Cerebellar nuclear complex (tissue), 1 donor: ENCODE data around the gene C4B.
"Not testable (repeated sequence)": the region's sequence is repeated elsewhere in the genome, so short reads cannot be mapped to it uniquely, and the experiment has no call there.

Experiments used
- DNase-seq, 2 experiments: peaks; one replicate each; lab custom pipeline; 2025; lab: John Stamatoyannopoulos, UW

Gene C4B

DNA sequence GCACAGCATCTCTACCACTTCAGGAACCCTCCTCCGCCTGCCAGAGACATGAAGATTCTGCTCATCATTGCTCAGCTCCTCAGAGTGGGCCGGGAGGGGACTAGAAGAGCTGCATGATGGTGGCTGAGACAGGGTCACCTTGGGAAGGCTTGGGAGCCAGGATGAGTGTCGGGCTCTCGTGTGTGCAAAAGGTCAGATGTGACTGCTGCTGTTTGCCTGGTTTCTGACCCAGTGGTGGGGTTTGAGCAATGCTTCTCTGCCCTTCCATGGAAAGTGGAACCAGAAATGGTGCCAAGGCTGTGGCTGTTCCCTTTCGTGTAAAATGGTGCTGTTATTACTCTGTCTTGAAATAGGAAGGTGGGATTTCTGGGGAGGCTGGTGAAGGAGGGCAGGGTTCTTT, 33.6 kb upstream of the C4B start:
- not testable (repeated sequence) for DNase-seq

DNA sequence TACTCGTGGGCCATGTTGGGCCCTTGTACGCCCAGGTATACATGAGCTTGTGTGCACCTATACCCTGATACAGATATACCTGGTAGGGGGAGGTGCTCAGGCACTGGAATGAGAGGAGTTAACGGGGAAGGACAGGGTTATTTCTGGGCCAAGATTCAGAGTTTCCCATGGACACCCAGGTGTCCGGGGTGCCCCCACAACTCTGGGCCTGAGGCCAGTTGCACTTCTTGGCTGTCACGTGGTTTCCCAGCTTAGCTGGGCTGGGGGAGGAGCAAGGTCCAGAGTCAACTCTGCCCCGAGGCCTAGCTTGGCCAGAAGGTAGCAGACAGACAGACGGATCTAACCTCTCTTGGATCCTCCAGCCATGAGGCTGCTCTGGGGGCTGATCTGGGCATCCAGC, 32.9 kb upstream of the C4B start, which contains the start of gene C4A:
C4A (plus strand) TSS at position 314 of the 400 bp plus-strand sequence; CDS start at position 365, 51 bp downstream.
- not testable (repeated sequence) for DNase-seq

DNA sequence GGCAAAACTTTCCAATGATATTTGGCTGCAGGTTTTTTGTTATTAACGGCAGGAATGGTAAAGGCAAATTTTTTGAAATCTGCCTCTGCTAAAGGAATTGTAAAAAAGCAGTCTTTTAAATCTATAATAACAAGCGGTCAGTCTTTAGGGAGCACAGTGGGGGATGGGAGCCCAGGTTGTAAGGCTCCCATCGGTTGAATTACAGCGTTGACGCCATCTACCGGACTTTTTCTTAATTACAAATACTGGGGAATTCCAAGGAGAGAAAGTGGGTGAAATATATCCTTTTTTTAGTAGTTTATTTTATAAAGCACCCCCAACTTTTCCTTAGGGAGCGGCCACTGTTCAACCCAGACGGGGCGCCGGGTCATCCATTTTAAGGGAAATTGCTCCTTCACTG, 25.2 kb upstream of the C4B start:
- not testable (repeated sequence) for DNase-seq

DNA sequence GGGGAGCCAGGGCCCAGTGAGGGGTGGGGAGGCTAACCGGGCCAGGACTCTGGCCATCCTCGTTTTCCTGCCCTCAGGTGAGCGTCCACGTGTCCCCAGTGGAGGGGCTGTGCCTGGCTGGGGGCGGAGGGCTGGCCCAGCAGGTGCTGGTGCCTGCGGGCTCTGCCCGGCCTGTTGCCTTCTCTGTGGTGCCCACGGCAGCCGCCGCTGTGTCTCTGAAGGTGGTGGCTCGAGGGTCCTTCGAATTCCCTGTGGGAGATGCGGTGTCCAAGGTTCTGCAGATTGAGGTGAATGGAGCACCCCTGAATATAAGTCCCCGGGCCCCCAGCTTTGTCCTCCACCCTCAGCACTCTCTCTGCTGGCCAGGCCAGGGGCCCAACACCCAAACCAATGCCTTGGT, 20.2 kb upstream of the C4B start:
- DNase-seq: not testable (repeated sequence)

DNA sequence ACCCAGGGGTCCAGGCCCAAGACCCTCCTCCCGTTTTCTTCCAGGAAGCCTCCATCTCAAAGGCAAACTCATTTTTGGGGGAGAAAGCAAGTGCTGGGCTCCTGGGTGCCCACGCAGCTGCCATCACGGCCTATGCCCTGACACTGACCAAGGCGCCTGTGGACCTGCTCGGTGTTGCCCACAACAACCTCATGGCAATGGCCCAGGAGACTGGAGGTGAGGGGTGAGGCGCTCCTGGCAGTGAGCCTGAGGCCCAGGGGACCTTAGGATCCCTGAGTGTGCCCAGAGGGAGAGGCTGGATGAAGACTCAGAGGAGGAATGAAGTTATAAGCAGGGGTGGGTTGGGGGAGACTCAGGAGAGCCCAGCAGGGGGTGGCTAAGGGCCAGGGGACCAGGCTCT, 18.2 kb upstream of the C4B start:
- not testable (repeated sequence) for DNase-seq

DNA sequence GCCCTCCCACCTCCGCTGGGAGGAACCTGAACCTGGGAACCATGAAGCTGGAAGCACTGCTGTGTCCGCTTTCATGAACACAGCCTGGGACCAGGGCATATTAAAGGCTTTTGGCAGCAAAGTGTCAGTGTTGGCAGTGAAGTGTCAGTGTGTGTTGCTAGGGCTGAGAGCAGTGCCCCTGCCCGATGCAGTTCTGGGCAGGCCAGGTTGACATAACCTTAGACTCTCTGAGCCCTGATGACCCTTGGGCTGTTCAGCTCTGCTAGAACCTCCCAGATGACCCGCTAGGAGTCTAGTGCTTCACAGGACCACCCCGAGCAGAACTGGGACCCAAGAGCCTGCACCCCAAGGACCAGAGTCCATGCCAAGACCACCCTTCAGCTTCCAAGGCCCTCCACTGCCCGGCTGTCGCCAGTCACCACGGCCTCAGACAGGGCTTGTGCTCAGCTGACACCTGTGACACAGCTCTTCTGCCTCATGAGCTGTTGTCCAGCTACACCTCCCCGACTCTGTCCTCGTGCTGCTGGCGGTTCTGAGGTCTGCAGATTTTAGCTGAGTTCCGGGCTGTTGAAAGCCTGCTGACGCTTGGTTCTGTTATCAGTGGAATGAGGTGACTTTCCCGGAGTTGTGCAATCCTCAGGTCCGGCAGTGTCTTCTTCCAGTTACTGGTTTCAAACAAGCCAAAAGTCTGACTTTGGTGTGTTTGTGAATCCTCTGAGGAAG, 11.9 kb upstream of the C4B start:
- not testable (repeated sequence) for DNase-seq

DNA sequence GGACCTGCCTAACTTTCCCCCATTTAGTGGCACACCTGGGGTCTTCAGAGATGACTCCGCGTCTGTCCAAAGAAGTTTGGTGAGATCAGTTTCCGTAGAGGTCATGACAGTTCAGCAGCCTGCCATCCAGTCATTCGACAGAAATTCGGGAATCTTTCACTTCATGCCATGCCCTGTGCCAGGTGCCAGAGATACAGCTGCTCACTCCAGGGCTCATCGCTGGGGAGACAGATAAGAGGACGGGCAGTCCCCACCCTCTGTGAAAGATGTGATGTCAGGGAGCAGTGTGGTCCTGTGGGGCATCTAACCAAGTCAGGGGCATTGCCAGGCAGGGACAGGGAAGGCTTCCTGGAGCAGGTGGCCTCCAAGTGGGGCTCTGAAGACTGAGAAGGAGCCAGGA, 11.3 kb upstream of the C4B start:
- DNase-seq: not testable (repeated sequence)

DNA sequence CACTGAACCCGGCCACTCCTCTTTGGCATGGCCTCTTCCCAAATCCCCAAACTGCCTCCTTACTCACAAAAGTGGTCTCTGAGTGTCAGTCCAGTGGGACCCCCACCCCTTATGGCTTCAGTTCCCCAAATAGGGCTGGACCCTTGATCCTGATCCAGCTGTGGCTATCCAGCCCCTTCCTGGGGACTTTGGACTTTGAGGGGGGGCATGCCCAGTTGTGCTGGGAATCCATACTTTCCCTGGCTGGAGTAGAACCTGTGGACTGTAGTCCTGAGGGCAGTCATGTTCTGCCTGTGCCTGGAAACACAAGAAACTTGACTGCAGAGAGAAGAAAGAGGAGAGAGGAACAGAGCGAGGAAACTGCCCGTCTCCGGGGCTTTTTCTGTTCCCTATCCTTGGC, 10.2 kb upstream of the C4B start:
- DNase-seq: not testable (repeated sequence)

DNA sequence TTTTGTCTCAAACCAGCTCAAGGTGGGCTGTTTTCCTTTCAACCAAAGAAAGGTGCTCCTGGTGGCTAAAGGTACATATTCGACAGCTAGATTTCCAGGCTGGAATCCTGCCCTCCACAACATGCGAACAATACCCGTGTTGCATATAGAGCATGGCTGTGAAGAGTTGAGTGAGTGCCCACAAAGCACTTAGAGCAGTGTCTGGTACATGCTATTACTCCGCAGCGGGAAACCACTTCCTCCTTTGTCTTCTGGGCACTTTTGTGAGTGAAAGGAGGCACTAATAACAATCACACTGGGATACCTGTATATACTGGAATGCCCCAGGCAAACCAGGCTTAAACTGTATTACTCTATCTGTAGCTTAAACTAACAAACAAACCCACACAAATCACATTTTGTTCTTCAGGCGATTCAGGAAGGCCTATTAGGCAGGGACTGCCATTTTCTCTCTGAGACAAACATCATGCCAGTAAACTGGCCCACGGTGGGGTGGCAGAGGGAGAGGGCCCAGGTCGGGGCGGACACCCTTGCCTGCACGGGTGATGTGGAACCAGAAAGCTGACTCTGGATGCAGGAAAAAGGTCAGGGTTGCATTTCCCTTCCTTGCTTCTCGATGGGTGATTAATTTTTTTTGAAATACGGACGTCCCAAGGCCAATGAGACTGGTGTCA, 9.6 kb upstream of the C4B start:
- not testable (repeated sequence) for DNase-seq

DNA sequence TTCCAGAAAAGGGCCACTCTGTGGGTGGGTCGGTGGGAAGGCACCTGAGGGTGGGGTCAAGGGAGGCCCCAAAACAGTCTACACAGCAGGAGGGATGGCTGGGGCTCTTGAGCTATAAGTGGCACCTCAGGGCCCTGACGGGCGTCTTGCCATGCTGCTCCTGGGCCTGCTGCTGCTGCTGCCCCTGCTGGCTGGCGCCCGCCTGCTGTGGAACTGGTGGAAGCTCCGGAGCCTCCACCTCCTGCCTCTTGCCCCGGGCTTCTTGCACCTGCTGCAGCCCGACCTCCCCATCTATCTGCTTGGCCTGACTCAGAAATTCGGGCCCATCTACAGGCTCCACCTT, 9.1 kb upstream of the C4B start:
- not testable (repeated sequence) for DNase-seq

DNA sequence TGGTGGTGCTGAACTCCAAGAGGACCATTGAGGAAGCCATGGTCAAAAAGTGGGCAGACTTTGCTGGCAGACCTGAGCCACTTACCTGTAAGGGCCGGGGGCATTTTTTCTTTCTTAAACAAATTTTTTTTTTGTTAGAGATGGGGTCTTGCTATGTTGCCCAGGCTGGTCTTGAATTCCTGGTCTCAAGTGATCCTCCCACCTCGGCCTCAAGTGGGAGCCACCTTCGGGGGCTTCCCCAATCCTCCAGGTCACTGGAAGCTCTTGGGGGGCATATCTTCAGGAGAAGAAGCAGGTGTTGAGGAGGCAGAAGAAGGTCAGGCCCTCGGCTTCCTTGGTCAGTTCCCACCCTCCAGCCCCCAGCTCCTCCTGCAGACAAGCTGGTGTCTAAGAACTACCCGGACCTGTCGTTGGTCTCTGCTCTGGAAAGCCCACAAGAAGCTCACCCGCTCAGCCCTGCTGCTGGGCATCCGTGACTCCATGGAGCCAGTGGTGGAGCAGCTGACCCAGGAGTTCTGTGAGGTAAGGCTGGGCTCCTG, 8.5 kb upstream of the C4B start:
- DNase-seq: not testable (repeated sequence)

DNA sequence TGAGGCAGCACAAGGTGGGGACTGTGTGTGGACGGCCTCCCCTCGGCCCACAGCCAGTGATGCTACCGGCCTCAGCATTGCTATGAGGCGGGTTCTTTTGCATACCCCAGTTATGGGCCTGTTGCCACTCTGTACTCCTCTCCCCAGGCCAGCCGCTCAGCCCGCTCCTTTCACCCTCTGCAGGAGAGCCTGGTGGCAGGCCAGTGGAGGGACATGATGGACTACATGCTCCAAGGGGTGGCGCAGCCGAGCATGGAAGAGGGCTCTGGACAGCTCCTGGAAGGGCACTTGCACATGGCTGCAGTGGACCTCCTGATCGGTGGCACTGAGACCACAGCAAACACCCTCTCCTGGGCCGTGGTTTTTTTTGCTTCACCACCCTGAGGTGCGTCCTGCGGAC, 7.5 kb upstream of the C4B start:
- DNase-seq: not testable (repeated sequence)

DNA sequence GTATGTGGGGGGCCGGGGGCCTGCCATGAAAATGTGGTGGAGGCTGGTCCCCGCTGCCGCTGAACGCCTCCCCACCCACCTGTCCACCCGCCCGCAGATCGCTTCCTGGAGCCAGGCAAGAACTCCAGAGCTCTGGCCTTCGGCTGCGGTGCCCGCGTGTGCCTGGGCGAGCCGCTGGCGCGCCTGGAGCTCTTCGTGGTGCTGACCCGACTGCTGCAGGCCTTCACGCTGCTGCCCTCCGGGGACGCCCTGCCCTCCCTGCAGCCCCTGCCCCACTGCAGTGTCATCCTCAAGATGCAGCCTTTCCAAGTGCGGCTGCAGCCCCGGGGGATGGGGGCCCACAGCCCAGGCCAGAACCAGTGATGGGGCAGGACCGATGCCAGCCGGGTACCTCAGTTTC, 6.6 kb upstream of the C4B start:
- not testable (repeated sequence) for DNase-seq

DNA sequence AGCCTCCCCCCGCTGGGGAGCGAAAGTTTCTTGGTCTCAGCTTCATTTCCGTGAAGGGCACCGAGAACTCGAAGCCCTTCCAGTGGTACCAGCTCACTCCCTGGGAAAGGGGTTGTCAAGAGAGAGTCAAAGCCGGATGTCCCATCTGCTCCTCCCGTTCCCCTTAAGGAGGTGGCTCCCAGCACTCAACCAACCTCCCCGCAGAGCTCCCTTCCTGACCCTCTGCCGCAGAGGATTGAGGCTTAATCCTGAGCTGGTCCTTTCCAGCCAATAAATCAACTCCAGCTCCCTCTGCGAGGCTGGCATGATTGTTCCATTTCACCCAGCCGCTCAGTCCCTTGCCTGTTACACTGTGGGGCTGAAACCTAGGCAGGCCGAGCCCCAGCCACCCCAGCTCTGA, 6.0 kb upstream of the C4B start:
- not testable (repeated sequence) for DNase-seq

DNA sequence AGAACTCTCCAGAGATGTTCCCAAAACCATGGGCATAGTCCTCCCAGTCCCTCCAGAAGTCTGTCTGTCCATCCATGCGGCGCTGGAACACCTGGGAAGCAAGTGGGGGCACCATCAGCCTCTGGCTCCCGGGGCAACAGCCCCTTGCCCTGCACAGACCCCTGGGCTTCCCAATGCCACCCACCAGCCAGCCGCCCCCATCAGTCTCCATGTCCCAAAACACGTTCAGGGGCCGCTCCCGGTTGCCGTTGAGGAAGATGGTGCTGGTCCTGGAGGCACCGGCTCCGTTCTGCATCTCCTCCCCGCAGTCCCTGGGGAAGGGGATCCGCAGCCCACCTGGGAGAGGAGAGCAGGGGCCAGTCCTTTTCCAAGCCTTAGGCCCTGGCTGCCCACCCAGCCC, 5.1 kb upstream of the C4B start:
- not testable (repeated sequence) for DNase-seq

DNA sequence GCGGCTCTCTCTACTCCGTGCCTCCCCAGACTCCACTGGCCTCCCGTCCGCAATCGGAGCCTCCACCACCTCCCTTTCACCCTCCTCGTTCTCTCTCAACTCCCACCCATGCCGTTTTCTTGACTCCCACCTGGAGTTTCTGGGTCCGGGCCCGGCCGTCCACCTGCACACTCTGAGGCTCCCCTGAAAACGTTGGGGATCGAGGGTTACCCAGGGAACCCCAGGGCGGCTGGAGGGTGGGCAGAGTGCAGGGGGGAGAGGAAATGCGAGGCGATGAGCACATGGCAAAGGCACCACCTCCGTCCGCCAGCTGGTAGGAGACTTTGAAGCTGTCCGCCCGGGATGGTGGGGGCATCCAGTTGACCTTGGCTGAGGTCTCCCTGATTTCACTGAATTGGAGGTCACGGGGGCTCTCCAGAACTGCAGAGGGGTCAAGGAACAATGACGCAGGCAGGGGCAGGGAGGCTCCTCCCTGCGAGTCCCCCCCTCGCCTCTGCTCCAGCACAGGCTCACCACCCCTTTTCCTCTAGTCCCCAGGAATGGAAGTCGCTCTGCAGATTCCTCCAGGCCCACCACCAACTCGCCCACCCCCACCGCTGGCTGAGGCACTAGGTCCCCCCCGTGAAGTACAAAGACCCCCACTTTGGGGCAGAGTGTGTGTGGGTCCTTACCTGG, 3.6 kb upstream of the C4B start:
- DNase-seq: not testable (repeated sequence)

DNA sequence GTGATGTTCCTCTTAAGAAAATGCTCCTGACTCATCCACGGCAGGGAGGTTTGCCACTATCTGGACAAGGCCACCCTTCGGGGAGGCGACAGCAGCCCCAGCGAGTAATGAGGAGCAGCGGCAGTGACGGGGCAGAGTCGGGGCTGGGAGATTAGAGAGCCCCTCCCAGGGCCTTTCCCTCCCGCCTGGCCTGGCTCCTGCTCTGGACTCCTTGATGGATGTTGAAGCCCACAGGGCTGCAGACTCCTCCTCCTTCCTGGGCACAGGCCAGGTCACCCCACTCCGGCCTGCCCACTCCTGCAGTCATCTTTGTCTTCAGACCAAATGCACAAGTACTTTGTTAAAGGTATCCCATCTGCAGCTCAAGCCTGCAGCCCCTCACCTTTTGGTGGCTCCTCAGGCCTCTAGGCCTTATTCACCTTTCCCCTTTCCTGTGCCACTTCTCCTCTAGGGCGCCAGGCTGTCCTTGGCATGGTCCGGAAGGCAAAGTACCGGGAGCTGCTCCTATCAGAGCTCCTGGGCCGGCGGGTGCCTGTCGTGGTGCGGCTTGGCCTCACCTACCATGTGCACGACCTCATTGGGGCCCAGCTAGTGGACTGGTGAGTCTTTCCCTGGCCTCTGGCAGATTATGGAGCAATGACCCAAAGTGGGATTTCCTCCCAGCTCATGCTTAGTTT, 1.5 kb upstream of the C4B start:
- not testable (repeated sequence) for DNase-seq

DNA sequence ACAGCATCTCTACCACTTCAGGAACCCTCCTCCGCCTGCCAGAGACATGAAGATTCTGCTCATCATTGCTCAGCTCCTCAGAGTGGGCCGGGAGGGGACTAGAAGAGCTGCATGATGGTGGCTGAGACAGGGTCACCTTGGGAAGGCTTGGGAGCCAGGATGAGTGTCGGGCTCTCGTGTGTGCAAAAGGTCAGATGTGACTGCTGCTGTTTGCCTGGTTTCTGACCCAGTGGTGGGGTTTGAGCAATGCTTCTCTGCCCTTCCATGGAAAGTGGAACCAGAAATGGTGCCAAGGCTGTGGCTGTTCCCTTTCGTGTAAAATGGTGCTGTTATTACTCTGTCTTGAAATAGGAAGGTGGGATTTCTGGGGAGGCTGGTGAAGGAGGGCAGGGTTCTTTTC, 857 bp upstream of the C4B start:
- DNase-seq: not testable (repeated sequence)

DNA sequence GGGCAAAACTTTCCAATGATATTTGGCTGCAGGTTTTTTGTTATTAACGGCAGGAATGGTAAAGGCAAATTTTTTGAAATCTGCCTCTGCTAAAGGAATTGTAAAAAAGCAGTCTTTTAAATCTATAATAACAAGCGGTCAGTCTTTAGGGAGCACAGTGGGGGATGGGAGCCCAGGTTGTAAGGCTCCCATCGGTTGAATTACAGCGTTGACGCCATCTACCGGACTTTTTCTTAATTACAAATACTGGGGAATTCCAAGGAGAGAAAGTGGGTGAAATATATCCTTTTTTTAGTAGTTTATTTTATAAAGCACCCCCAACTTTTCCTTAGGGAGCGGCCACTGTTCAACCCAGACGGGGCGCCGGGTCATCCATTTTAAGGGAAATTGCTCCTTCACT, 7.5 kb downstream of the C4B start:
- not testable (repeated sequence) for DNase-seq

DNA sequence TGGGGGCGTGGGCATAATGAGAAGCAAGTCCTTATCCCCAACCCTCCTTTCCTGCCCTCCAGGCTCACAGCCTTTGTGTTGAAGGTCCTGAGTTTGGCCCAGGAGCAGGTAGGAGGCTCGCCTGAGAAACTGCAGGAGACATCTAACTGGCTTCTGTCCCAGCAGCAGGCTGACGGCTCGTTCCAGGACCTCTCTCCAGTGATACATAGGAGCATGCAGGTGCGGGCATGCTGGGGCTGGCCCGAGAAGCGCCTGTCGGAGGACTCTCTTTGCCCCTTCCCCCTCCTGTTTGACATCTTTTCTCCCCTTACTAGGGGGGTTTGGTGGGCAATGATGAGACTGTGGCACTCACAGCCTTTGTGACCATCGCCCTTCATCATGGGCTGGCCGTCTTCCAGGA, 14.0 kb downstream of the C4B start:
- not testable (repeated sequence) for DNase-seq

DNA sequence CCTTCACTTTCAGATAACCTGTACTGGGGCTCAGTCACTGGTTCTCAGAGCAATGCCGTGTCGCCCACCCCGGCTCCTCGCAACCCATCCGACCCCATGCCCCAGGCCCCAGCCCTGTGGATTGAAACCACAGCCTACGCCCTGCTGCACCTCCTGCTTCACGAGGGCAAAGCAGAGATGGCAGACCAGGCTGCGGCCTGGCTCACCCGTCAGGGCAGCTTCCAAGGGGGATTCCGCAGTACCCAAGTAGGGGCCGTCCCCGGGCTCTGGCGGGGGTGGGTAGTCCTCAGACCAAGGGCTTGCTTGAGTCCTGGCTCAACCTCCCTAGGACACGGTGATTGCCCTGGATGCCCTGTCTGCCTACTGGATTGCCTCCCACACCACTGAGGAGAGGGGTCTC, 15.0 kb downstream of the C4B start:
- DNase-seq: not testable (repeated sequence)
